Progenitor cell of endocrine pancreas (in vitro differentiated cells): ENCODE results near the gene ERICH4. TPM values are rescaled to one million over a fixed set of nuclear protein-coding genes. Genes with fewer than 3 reads are reported as not detected.

ENCODE experiments used
- total RNA-seq: library from RNA; stranded (reverse); gene quantifications from 2 replicates; pipeline ENCODE4 v1.2.1, GENCODE V29; 2021

The ERICH4 gene
- total RNA-seq, 1 donor from 2014 or later = not detected

Other genes starting within 250 kb of the ERICH4 start
- gene CYP2S1, start 249.9 kb upstream of the ERICH4 start, total RNA-seq = 4.0 and 5.8 TPM in 2 replicates
- 14.8 and 15.7 TPM in 2 replicates for gene AXL, start 223.9 kb upstream of the ERICH4 start, total RNA-seq
- 256 and 259 TPM in 2 replicates for gene HNRNPUL1, start 178.8 kb upstream of the ERICH4 start, total RNA-seq
- 44.9 and 46.5 TPM in 2 replicates for gene CCDC97, start 133.0 kb upstream of the ERICH4 start, total RNA-seq
- 4.3 and 5.5 TPM in 2 replicates for gene TGFB1, start 89.2 kb upstream of the ERICH4 start, total RNA-seq
- gene B9D2, start 79.0 kb upstream of the ERICH4 start, total RNA-seq = 8.6 and 10.7 TPM in 2 replicates
- 12.8 and 14.3 TPM in 2 replicates for gene TMEM91, start 66.6 kb upstream of the ERICH4 start, total RNA-seq
- 15.4 and 17.0 TPM in 2 replicates for gene EXOSC5, start 45.8 kb upstream of the ERICH4 start, total RNA-seq
- 15.2 and 16.3 TPM in 2 replicates for gene BCKDHA, start 45.3 kb upstream of the ERICH4 start, total RNA-seq
- gene B3GNT8, start 15.8 kb upstream of the ERICH4 start, total RNA-seq = 4.4 and 4.6 TPM in 2 replicates
- 51.3 and 54.1 TPM in 2 replicates for gene DMAC2, start 3.2 kb upstream of the ERICH4 start, total RNA-seq
- gene CEACAM21, start 133.0 kb downstream of the ERICH4 start, total RNA-seq = not detected in 2 replicates
- gene CEACAM4, start 183.9 kb downstream of the ERICH4 start, total RNA-seq = not detected in 2 replicates
- gene CEACAM7, start 245.1 kb downstream of the ERICH4 start, total RNA-seq = not detected in 2 replicates